ENCODE data around the gene FLOT2.

DNA sequence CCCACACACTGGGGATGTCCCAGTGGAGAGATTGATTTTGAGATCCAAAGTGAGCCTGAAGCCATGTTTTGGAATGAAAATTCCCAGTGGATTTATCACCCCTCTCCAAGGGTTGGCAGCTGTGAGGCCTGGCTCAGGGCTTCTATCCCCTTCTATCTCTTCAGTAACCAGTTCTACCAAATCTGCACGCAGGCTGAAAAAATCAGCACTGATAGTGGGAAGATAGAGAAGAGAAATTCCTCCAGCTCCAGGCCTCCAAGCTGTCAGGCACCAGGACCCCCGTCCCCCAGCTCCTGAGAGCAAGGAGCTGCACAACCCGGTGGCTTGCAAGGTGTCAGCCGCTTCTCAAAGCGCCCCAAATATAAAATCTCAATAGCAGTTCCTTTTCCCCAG is 1.0 kb downstream of the FLOT2 start:
- no peak for TF ChIP-seq POLR2AphosphoS5 (IDR thresholded peaks at IDR 0.05; ENCODE audit: low read depth, low read length)
- TF ChIP-seq POLR2A (IDR thresholded peaks at IDR 0.05; ENCODE audit: low read depth, low read length), result no peak
- TF ChIP-seq TAF1 (IDR thresholded peaks at IDR 0.05; ENCODE audit: low read depth, low read length), result no peak

Data from GM12891 (cell line).